ENCODE results near the gene DVL1.

Gene DVL1

GRCh38 chr1:1356796-1357401 lies 7.7 kb upstream of the DVL1 start:
- DNase-seq (ENCODE audit: low read depth, low spot score): no peak

GRCh38 chr1:1356166-1356795 lies 7.1 kb upstream of the DVL1 start:
- DNase-seq (ENCODE audit: low read depth, low spot score): no peak

- DNase-seq (ENCODE audit: low read depth, low spot score): no peak
Measured at GRCh38 chr1:1355416-1355815, 6.2 kb upstream of the DVL1 start.

GRCh38 chr1:1354271-1355247 lies 5.3 kb upstream of the DVL1 start:
- DNase-seq (ENCODE audit: low read depth, low spot score): no peak

GRCh38 chr1:1353389-1354151 lies 4.4 kb upstream of the DVL1 start:
- no peak for DNase-seq (ENCODE audit: low read depth, low spot score)

- no peak for DNase-seq (ENCODE audit: low read depth, low spot score)
Measured at GRCh38 chr1:1352786-1353388, 3.7 kb upstream of the DVL1 start.

- DNase-seq (ENCODE audit: low read depth, low spot score): no peak
Measured at GRCh38 chr1:1351511-1352427, 2.6 kb upstream of the DVL1 start.

- DNase-seq (ENCODE audit: low read depth, low spot score): no peak
Measured at GRCh38 chr1:1348420-1349255, 580 bp downstream of the DVL1 start.

GRCh38 chr1:1347663-1348419 lies 1.4 kb downstream of the DVL1 start:
- DNase-seq (ENCODE audit: low read depth, low spot score): no peak

GRCh38 chr1:1347026-1347595 lies 2.1 kb downstream of the DVL1 start:
- no peak for DNase-seq (ENCODE audit: low read depth, low spot score)

- DNase-seq (ENCODE audit: low read depth, low spot score): no peak
Measured at GRCh38 chr1:1346501-1346890, 2.7 kb downstream of the DVL1 start.

- no peak for DNase-seq (ENCODE audit: low read depth, low spot score)
Measured at GRCh38 chr1:1345860-1346500, 3.2 kb downstream of the DVL1 start.

GRCh38 chr1:1345384-1345783 lies 3.8 kb downstream of the DVL1 start:
- DNase-seq (ENCODE audit: low read depth, low spot score): no peak

GRCh38 chr1:1344655-1345361 lies 4.4 kb downstream of the DVL1 start:
- DNase-seq (ENCODE audit: low read depth, low spot score): no peak

- DNase-seq (ENCODE audit: low read depth, low spot score): no peak
Measured at GRCh38 chr1:1343811-1344421, 5.3 kb downstream of the DVL1 start.

- DNase-seq (ENCODE audit: low read depth, low spot score): no peak
Measured at GRCh38 chr1:1342584-1343115, 6.6 kb downstream of the DVL1 start.

All from brain pericyte (primary cell).